DMS153 (cell line): Measurements from ENCODE around the gene RPGRIP1.
"Not testable (repeated sequence)": the region's sequence is repeated elsewhere in the genome, so short reads cannot be mapped to it uniquely, and the experiment has no call there.

Experiments used
- DNase-seq: peaks from one replicate; lab custom pipeline; 2025; lab: John Stamatoyannopoulos, UW

Gene RPGRIP1

DNA sequence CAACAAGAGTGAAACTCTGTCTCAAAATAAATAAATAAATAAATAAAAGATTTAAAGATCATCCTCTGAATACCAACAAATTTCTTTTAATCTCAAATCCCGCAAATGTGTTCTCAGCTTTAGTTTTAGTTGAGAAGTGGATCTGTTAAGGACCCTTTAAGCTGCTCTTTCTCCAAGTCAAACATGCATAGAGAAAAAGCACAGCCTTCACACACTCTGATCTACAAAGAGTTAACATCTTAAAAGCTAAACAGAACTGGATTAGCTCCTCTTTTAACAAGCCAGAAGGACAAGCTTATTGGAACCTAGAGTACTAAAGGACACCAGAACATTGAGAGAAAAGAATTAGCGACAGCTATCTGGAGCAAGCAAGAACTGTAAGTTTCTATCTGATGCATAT lies at the start of gene RPGRIP1:
RPGRIP1 (plus strand) TSS at position 301 of the 400 bp plus-strand sequence. CDS start 7,894 bp downstream, outside the sequence.
- no peak for DNase-seq

GRCh38 chr14:21231020-21231652 lies 48.7 kb upstream of the RPGRIP1 start:
- no peak for DNase-seq

GRCh38 chr14:21233457-21234076 lies 46.3 kb upstream of the RPGRIP1 start:
- DNase-seq: no peak

DNA sequence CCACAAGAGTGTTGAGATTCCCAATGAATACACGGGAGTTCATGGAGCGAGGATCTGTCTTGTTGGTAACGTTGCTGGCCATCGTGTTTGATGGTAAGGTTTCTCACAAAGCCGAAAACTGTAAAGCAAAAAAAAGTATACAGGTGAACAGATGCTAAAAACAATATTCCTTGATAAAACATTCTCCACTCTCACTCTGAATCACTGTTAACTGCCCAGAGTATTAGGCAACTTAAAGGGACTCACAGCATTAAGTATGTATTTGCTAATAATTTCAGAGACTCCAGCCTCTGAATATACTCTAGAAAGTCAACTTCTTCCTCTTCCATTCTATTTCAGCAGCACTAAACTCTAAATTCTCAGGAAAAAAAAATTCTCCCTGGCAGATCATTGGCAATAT lies 45.8 kb upstream of the RPGRIP1 start:
- DNase-seq: no peak

GRCh38 chr14:21236948-21237797 lies 42.7 kb upstream of the RPGRIP1 start:
- DNase-seq: no peak

- DNase-seq: no peak
Measured at GRCh38 chr14:21238823-21239518, 40.9 kb upstream of the RPGRIP1 start.

DNA sequence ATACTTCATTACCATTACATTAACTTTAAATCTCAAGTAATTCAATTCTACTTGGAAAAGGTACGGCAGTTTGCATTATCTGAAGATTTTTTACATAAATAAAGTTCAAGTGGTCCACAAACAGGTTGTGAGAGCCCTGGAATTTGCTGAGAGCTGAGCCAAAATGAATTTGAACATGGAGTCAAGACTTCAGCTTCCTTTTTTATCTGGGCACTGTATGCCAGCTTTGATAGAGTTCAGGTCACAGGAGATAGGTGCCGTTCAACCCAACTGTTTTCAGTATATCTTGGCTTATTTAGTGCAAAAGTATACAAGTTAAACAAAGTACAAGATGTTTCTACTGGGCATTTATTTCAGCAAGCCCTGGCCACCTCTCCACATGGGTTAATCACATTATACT lies 39.5 kb upstream of the RPGRIP1 start:
- no peak for DNase-seq

DNA sequence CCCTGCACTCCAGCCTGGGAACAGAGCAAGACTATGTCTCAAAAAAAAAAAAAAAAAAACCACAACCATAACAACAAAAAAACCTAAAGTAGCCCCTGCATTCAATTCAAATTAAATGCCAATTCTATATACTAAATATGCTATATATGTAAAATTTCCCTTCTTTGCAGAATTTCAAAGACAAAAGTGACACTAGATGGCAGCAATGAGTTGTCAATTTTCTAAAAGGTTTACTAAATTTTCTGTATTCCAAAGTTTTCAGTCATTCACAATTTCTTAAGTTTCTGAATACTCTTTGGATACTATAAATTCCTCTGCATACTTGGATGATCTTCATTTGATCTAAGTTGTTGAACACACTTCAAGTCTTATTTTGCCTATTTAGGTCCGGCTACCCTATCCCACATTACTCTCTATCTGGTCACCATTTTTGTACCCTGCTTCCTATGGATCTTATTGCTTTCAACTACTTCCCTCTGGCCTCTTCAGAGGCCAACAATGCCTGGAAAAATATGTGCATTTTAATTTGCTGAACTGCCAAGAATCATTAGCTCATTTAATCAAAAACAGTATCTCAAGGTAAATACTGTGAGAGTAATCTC lies 38.6 kb upstream of the RPGRIP1 start:
- DNase-seq: no peak

- no peak for DNase-seq
Measured at GRCh38 chr14:21244544-21244943, 35.3 kb upstream of the RPGRIP1 start.

DNA sequence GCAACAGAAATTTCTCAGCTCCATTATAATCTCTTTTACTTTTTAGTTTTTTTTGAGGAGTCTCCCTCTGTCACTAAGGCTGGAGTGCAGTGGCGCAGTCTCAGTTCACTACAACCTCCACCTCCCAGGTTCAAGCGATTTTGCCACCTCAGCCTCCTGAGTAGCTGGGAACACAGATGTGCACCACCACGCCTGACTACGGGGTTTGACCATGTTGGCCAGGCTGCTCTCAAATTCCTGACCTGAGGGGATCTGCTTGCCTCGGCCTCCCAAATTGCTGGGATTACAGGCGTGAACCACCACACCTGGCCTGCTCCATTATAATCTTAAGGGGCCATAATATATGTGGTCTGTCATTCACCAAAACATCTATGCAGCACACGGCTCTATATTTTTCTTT lies 34.1 kb upstream of the RPGRIP1 start:
- DNase-seq: no peak

DNA sequence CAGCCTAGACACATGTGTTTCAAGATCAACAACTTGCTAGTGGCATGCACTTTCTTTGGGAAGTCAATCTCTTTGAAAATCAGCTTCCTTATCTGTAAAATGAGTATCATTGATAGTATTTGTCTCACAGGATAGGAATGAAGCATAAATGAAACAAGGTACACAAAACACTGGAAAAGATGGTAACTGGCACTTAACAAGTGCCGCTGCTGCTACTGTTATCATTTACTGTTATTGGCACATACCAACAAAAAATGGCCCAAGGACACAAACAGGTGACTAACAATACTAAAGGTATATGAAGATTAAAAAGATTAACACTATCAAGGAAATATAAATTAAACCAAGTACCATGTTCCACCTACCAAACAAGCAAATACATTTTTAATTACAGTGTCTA lies 31.5 kb upstream of the RPGRIP1 start:
- no peak for DNase-seq

GRCh38 chr14:21248739-21249411 lies 31.0 kb upstream of the RPGRIP1 start:
- DNase-seq: no peak

- no peak for DNase-seq
Measured at GRCh38 chr14:21251215-21251614, 28.7 kb upstream of the RPGRIP1 start.

DNA sequence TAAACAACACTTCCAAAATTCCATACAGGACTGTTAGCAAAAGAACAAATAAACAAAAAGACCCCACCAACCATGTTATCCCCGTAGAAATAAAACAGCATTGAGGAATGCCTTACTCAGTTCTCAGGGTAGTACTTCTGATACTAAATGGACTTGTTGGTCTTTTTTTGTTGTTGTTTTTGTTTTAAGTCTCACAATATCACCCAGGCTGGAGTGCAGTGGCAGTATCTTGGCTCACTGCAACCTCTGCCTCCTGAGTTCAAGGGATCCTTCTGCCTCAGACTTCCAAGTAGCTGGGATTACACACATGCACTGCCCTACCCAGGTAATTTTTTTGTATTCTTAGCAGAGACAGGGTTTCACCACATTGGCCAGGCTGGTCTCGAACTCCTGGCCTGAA lies 27.7 kb upstream of the RPGRIP1 start:
- DNase-seq: no peak

- no peak for DNase-seq
Measured at GRCh38 chr14:21255385-21256101, 24.3 kb upstream of the RPGRIP1 start.

GRCh38 chr14:21256102-21256447 lies 23.8 kb upstream of the RPGRIP1 start:
- not testable (repeated sequence) for DNase-seq

GRCh38 chr14:21256539-21257393 lies 23.1 kb upstream of the RPGRIP1 start:
- DNase-seq: no peak

DNA sequence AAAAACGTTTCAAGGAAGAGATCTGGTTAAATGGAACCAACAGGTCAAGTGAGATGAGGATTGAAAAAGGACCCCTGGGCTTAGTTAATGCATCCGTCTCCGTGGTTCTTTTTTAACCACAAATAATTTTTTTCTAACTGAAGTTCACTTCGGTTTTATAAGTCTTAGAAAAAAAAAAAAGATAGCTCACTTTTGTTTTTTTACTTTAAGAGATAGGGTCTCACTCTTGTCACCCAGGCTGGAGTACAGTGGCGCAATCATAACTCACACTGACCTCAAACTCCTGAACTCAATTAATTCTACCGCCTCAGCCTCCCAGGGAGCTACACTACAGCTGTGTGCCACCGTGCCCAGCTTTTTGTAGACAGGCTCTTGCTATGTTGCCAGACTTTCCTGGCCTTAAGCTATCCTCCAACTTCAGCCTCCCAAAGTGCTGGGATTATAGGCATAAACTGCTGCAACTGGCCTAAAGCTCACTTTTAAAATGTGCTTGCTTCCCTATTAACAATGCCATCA lies 22.4 kb upstream of the RPGRIP1 start:
- no peak for DNase-seq

DNA sequence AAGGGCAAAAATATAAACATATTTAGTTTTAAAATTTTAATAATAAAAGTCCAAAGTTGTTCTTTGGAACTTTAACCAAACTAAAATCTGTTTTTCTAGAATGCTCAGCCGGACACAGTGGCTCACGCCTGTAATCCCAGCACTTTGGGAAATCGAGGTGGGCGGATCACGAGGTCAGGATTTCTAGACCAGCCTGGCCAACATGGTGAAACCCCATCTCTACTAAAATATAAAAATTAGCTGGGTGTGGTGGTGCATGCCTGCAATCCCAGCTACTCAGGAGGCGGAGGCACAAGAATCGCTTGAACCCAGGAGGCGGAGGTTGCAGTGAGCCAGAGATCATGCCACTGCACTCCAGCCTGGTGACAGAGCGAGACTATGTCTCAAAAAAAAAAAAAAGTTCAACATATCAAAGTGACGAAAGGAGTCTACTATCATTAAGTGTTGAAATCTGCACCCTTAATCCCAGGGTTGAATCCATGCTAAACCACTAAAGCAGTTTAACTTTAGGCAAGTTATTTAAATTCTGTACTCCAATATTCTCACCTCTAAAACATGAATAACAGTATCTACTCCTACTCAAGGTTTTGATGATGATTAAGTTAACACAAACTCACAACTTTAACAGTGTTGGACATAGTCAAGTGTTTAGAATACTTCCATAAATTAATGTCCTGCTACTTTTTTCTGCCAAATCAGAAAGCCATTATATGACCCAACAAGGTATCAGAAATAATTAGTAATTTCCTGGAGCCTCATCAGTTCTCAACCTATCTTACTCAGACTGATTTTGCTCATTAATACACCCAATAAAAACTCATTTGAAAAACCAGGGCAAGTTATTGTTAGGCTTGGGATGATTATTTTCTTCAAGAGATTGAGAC lies 21.6 kb upstream of the RPGRIP1 start:
- DNase-seq: no peak
